Activated naive CD4-positive, alpha-beta T cell treated with anti-CD3 and anti-CD28 coated beads, Interleukin-2, amount 50 U/mL, for 72 hours (primary cell): Measurements from ENCODE around the gene MCM8. TPM values are rescaled to one million over a fixed set of nuclear protein-coding genes. Genes with fewer than 3 reads are reported as not detected.
A peak's percentile ranks its signal among the peaks of the same experiment; 100 is the strongest.

ENCODE experiments used
- ATAC-seq, 2 donors: fragments of 150-1000 bp; cut with Tn5 transposase; 2 replicates each; pipeline ENCODE4 v1.10.0; 2021; ENCODE audit warnings: mild to moderate bottlenecking in 2 of 2, moderate library complexity in 2 of 2
- DNase-seq, 2 donors: peaks; one replicate each; pipeline ENCODE4 v3.0.0; 2021 to 2022; ENCODE audit warnings: low spot score in 2 of 2
- H3K27ac Mint-ChIP-seq, 2 donors: one replicate each; pipeline ENCODE4 v1.8.0; 2022; ENCODE audit warnings: mild to moderate bottlenecking in 2 of 2, mixed read lengths in 2 of 2
- H3K36me3 Mint-ChIP-seq, 2 donors: one replicate each; pipeline ENCODE4 v1.8.0; 2022; ENCODE audit warnings: mixed read lengths in 2 of 2
- H3K9me3 Mint-ChIP-seq, 2 donors: one replicate each; pipeline ENCODE4 v1.8.0; 2022; ENCODE audit warnings: mixed read lengths in 2 of 2
- total RNA-seq, 2 donors: library from RNA; stranded (reverse); gene quantifications; one replicate each; pipeline ENCODE4 v1.2.3, GENCODE V29; 2022

MCM8 gene
- total RNA-seq, 2 donors from 2014 or later: 38.8 to 62.9 TPM

- Mint-ChIP-seq H3K36me3 (no peaks in the 10 kb centered on the region), H3K9me3 (no peaks in the 10 kb centered on the region), H3K27ac (no peak overlapping the region)
- ATAC-seq: peak; percentile 76 to 84
- DNase-seq: no peak
Observed at GRCh38 chr20:5933802-5934436, 16.5 kb upstream of the MCM8 start.

GRCh38 chr20:5935384-5935783, 15.1 kb upstream of the MCM8 start:
- Mint-ChIP-seq H3K9me3 (no peaks in the 10 kb centered on the region), H3K36me3 (no peaks in the 10 kb centered on the region), H3K27ac (no peak overlapping the region)
- ATAC-seq (peak in 1 of 2 donors; percentile 18), DNase-seq (no peak)

- Mint-ChIP-seq H3K27ac (no peak overlapping the region), H3K9me3 (no peaks in the 10 kb centered on the region), H3K36me3 (no peaks in the 10 kb centered on the region)
- DNase-seq (no peak), ATAC-seq (no peak)
Observed at GRCh38 chr20:5936238-5936637, 14.2 kb upstream of the MCM8 start.

GRCh38 chr20:5938456-5939029, 11.9 kb upstream of the MCM8 start:
- H3K36me3 Mint-ChIP-seq: peaks cover 10 to 15% of the 10 kb centered on the region in 2 donors
- no peaks in the 10 kb centered on the region for H3K9me3 Mint-ChIP-seq
- DNase-seq (no peak), ATAC-seq (no peak)
- no peak overlapping the region for H3K27ac Mint-ChIP-seq

- ATAC-seq (peak in 1 of 2 donors; percentile 21), DNase-seq (peak in 1 of 2 donors; percentile 27)
- no peaks in the 10 kb centered on the region for H3K9me3 Mint-ChIP-seq
- H3K36me3 Mint-ChIP-seq: peaks cover 48 to 53% of the 10 kb centered on the region in 2 donors
- peak overlapping the region; percentile 84 to 85 for H3K27ac Mint-ChIP-seq
Observed at GRCh38 chr20:5945963-5946362, 4.5 kb upstream of the MCM8 start.

GRCh38 chr20:5947276-5947675, 3.2 kb upstream of the MCM8 start:
- Mint-ChIP-seq H3K9me3 (no peaks in the 10 kb centered on the region), H3K27ac (peak overlapping the region; percentile 85 to 97), H3K36me3 (peaks cover 48 to 52% of the 10 kb centered on the region in 2 donors)
- ATAC-seq (peak; percentile 41 to 51), DNase-seq (peak; percentile 36 to 62)

- Mint-ChIP-seq H3K9me3 (no peaks in the 10 kb centered on the region), H3K36me3 (peaks cover 54 to 60% of the 10 kb centered on the region in 2 donors), H3K27ac (peak overlapping the region; percentile 87 to 97)
- no peak for DNase-seq
- no peak for ATAC-seq
Observed at GRCh38 chr20:5949943-5950270, 545 bp upstream of the MCM8 start.

GRCh38 chr20:5967469-5967868, 17.0 kb downstream of the MCM8 start:
- peaks cover 19% of the 10 kb centered on the region in 2 donors for H3K36me3 Mint-ChIP-seq
- no peaks in the 10 kb centered on the region for H3K9me3 Mint-ChIP-seq
- DNase-seq (no peak), ATAC-seq (no peak)
- no peak overlapping the region for H3K27ac Mint-ChIP-seq

GRCh38 chr20:5968462-5968861, 18.0 kb downstream of the MCM8 start:
- Mint-ChIP-seq H3K36me3 (peaks cover 14 to 19% of the 10 kb centered on the region in 2 donors), H3K9me3 (no peaks in the 10 kb centered on the region), H3K27ac (no peak overlapping the region)
- DNase-seq (no peak), ATAC-seq (no peak)

GRCh38 chr20:5969348-5969935, 19.0 kb downstream of the MCM8 start:
- ATAC-seq (no peak), DNase-seq (no peak)
- H3K36me3 Mint-ChIP-seq: peaks cover 14 to 19% of the 10 kb centered on the region in 2 donors
- H3K27ac Mint-ChIP-seq: no peak overlapping the region
- no peaks in the 10 kb centered on the region for H3K9me3 Mint-ChIP-seq

GRCh38 chr20:5969940-5970339, 19.5 kb downstream of the MCM8 start:
- Mint-ChIP-seq H3K9me3 (no peaks in the 10 kb centered on the region), H3K36me3 (peaks cover 14 to 19% of the 10 kb centered on the region in 2 donors), H3K27ac (no peak overlapping the region)
- DNase-seq (no peak), ATAC-seq (no peak)

GRCh38 chr20:5970381-5970780, 19.9 kb downstream of the MCM8 start:
- Mint-ChIP-seq H3K36me3 (peaks cover 14% of the 10 kb centered on the region in 2 donors), H3K9me3 (no peaks in the 10 kb centered on the region), H3K27ac (no peak overlapping the region)
- ATAC-seq (no peak), DNase-seq (no peak)

GRCh38 chr20:5971203-5971602, 20.8 kb downstream of the MCM8 start:
- ATAC-seq (no peak), DNase-seq (no peak)
- Mint-ChIP-seq H3K9me3 (no peaks in the 10 kb centered on the region), H3K36me3 (peaks cover 8 to 15% of the 10 kb centered on the region in 2 donors), H3K27ac (no peak overlapping the region)

- Mint-ChIP-seq H3K36me3 (peaks cover 11 to 17% of the 10 kb centered on the region in 2 donors), H3K27ac (no peak overlapping the region), H3K9me3 (no peaks in the 10 kb centered on the region)
- ATAC-seq (no peak), DNase-seq (no peak)
Observed at GRCh38 chr20:5973172-5973571, 22.7 kb downstream of the MCM8 start.

- Mint-ChIP-seq H3K27ac (peak overlapping the region in 1 of 2 donors; percentile 29), H3K36me3 (peaks cover 19 to 21% of the 10 kb centered on the region in 2 donors), H3K9me3 (no peaks in the 10 kb centered on the region)
- DNase-seq (no peak), ATAC-seq (no peak)
Observed at GRCh38 chr20:5973971-5974370, 23.5 kb downstream of the MCM8 start.

- Mint-ChIP-seq H3K27ac (peak overlapping the region in 1 of 2 donors; percentile 29), H3K36me3 (peaks cover 25 to 27% of the 10 kb centered on the region in 2 donors), H3K9me3 (no peaks in the 10 kb centered on the region)
- peak in 1 of 2 donors; percentile 43 for ATAC-seq
- no peak for DNase-seq
Observed at GRCh38 chr20:5974531-5974930, 24.1 kb downstream of the MCM8 start.

GRCh38 chr20:5975778-5976177, 25.3 kb downstream of the MCM8 start:
- ATAC-seq: no peak
- Mint-ChIP-seq H3K9me3 (no peaks in the 10 kb centered on the region), H3K36me3 (peaks cover 28 to 30% of the 10 kb centered on the region in 2 donors), H3K27ac (no peak overlapping the region)
- no peak for DNase-seq

GRCh38 chr20:5977223-5977622, 26.8 kb downstream of the MCM8 start:
- H3K27ac Mint-ChIP-seq: no peak overlapping the region
- H3K36me3 Mint-ChIP-seq: peaks cover 25 to 28% of the 10 kb centered on the region in 2 donors
- ATAC-seq (no peak), DNase-seq (no peak)
- H3K9me3 Mint-ChIP-seq: no peaks in the 10 kb centered on the region
